ENCODE measurements around the gene MRTFA.

- TF ChIP-seq CTCF (IDR thresholded peaks at IDR 0.05) (no peak), ZFX (IDR thresholded peaks at IDR 0.05; ENCODE audit: borderline replicate concordance) (no peak)
Measured at GRCh38 chr22:40519948-40520331, 116.6 kb downstream of the MRTFA start.

Data from 22Rv1 (cell line).